Measurements from ENCODE around the gene KIF21B. TPM values are rescaled to one million over a fixed set of nuclear protein-coding genes. Genes with fewer than 3 reads are reported as not detected.

KIF21B gene
- total RNA-seq, 5 donors from 2014 or later (not counting 1 experiment from before 2014, with no cell fraction given), result 70.8 to 110 (median 101) TPM

GRCh38 chr1:201065686-201066085, 42.2 kb upstream of the KIF21B start:
- no peaks in the 10 kb centered on the region for H3K4me1 Mint-ChIP-seq
- ATAC-seq (replicated peaks in 1 of 4) (no peak), DNase-seq (no peak)
- H3K4me1 ChIP-seq (ENCODE audit: control insufficient read depth in 1 of 2, extremely low read depth in 1 of 2, insufficient read depth in 2 of 2, low read length in 2 of 2), result no peaks in the 10 kb centered on the region
- CTCF ChIA-PET, result no interaction called here
- no peak overlapping the region for H3K27ac Mint-ChIP-seq
- no peak overlapping the region for H3K27ac ChIP-seq (ENCODE audit: low read length)
- H3K36me3 ChIP-seq (ENCODE audit: control insufficient read depth in 2 of 2, extremely low read depth in 1 of 2, insufficient read depth in 1 of 2, low read length in 1 of 2), result no peaks in the 10 kb centered on the region
- no peak overlapping the region for H3K4me3 Mint-ChIP-seq
- WGBS (ENCODE audit: insufficient coverage), result 92% methylated on average over 9 of the region's 10 CpGs
- H3K9me3 Mint-ChIP-seq, result no peaks in the 10 kb centered on the region
- H3K4me3 ChIP-seq (ENCODE audit: control insufficient read depth in 1 of 2, extremely low read depth in 1 of 2, low read length in 1 of 2), result no peak overlapping the region
- no peaks in the 10 kb centered on the region for H3K36me3 Mint-ChIP-seq
- POLR2A ChIA-PET, result no interaction called here
- peaks cover 3 to 8% of the 10 kb centered on the region in 2 donors for H3K27me3 Mint-ChIP-seq
- H3K9me3 ChIP-seq, result no peaks in the 10 kb centered on the region
- H3K27me3 ChIP-seq (replicated peaks in 1 of 2; ENCODE audit: control insufficient read depth in 2 of 2, extremely low read depth in 1 of 2, insufficient read depth in 2 of 2, low read length in 1 of 2), result peaks cover 0 to 27% of the 10 kb centered on the region in 2 experiments

GRCh38 chr1:201064806-201065205, 41.3 kb upstream of the KIF21B start:
- Histone ChIP-seq H3K36me3 (ENCODE audit: control insufficient read depth in 2 of 2, extremely low read depth in 1 of 2, insufficient read depth in 1 of 2, low read length in 1 of 2) (no peaks in the 10 kb centered on the region), H3K9me3 (no peaks in the 10 kb centered on the region), H3K27ac (ENCODE audit: low read length) (no peak overlapping the region), H3K4me1 (ENCODE audit: control insufficient read depth in 1 of 2, extremely low read depth in 1 of 2, insufficient read depth in 2 of 2, low read length in 2 of 2) (no peaks in the 10 kb centered on the region), H3K27me3 (replicated peaks in 1 of 2; ENCODE audit: control insufficient read depth in 2 of 2, extremely low read depth in 1 of 2, insufficient read depth in 2 of 2, low read length in 1 of 2) (peaks cover 0 to 23% of the 10 kb centered on the region in 2 experiments), H3K4me3 (ENCODE audit: control insufficient read depth in 1 of 2, extremely low read depth in 1 of 2, low read length in 1 of 2) (no peak overlapping the region)
- DNase-seq, result no peak
- Mint-ChIP-seq H3K9me3 (no peaks in the 10 kb centered on the region), H3K27me3 (peaks cover 3 to 6% of the 10 kb centered on the region in 2 donors), H3K4me3 (no peak overlapping the region), H3K27ac (no peak overlapping the region), H3K4me1 (no peaks in the 10 kb centered on the region), H3K36me3 (no peaks in the 10 kb centered on the region)
- ChIA-PET CTCF (no interaction called here), POLR2A (no interaction called here)
- ATAC-seq (replicated peaks in 1 of 4), result no peak
- 81% methylated on average over 8 of the region's 8 CpGs for WGBS (ENCODE audit: insufficient coverage)

- peaks cover 3 to 6% of the 10 kb centered on the region in 2 donors for H3K27me3 Mint-ChIP-seq
- ATAC-seq (replicated peaks in 1 of 4) (no peak), DNase-seq (no peak)
- no peak overlapping the region for H3K4me3 ChIP-seq (ENCODE audit: control insufficient read depth in 1 of 2, extremely low read depth in 1 of 2, low read length in 1 of 2)
- peaks cover 0 to under 1% (median 0%) of the 10 kb centered on the region in 3 donors for H3K4me1 Mint-ChIP-seq
- ChIA-PET CTCF (interaction anchor here in 1 of 2 donors (0.7 kb wide), 1 partner anchor 38 kb away, joined by 3 read pairs; no protein-coding TSS in a partner anchor), POLR2A (no interaction called here)
- H3K4me1 ChIP-seq (ENCODE audit: control insufficient read depth in 1 of 2, extremely low read depth in 1 of 2, insufficient read depth in 2 of 2, low read length in 2 of 2), result no peaks in the 10 kb centered on the region
- H3K36me3 Mint-ChIP-seq, result no peaks in the 10 kb centered on the region
- H3K9me3 ChIP-seq, result no peaks in the 10 kb centered on the region
- no peak overlapping the region for H3K27ac ChIP-seq (ENCODE audit: low read length)
- H3K4me3 Mint-ChIP-seq, result no peak overlapping the region
- no peaks in the 10 kb centered on the region for H3K9me3 Mint-ChIP-seq
- WGBS (ENCODE audit: insufficient coverage), result 100% methylated on average over 2 of the region's 7 CpGs
- peaks cover 0 to 17% of the 10 kb centered on the region in 2 experiments for H3K27me3 ChIP-seq (replicated peaks in 1 of 2; ENCODE audit: control insufficient read depth in 2 of 2, extremely low read depth in 1 of 2, insufficient read depth in 2 of 2, low read length in 1 of 2)
- no peaks in the 10 kb centered on the region for H3K36me3 ChIP-seq (ENCODE audit: control insufficient read depth in 2 of 2, extremely low read depth in 1 of 2, insufficient read depth in 1 of 2, low read length in 1 of 2)
- H3K27ac Mint-ChIP-seq, result no peak overlapping the region
These were observed 39.6 kb upstream of the KIF21B start for GRCh38 chr1:201063145-201063544.

GRCh38 chr1:201062511-201063091, 39.1 kb upstream of the KIF21B start:
- H3K4me1 Mint-ChIP-seq, result peaks cover 3 to 6% (median 5%) of the 10 kb centered on the region in 3 donors
- H3K27me3 Mint-ChIP-seq, result peaks cover 3 to 6% of the 10 kb centered on the region in 2 donors
- DNase-seq (no peak), ATAC-seq (replicated peaks in 1 of 4) (peak in 1 of 4 experiments; percentile 10)
- H3K27ac ChIP-seq (ENCODE audit: low read length), result no peak overlapping the region
- H3K27me3 ChIP-seq (replicated peaks in 1 of 2; ENCODE audit: control insufficient read depth in 2 of 2, extremely low read depth in 1 of 2, insufficient read depth in 2 of 2, low read length in 1 of 2), result peaks cover 0 to 14% of the 10 kb centered on the region in 2 experiments
- no peak overlapping the region for H3K4me3 Mint-ChIP-seq
- H3K9me3 Mint-ChIP-seq, result no peaks in the 10 kb centered on the region
- ChIA-PET CTCF (no interaction called here), POLR2A (no interaction called here)
- no peaks in the 10 kb centered on the region for H3K4me1 ChIP-seq (ENCODE audit: control insufficient read depth in 1 of 2, extremely low read depth in 1 of 2, insufficient read depth in 2 of 2, low read length in 2 of 2)
- H3K9me3 ChIP-seq, result no peaks in the 10 kb centered on the region
- no peak overlapping the region for H3K27ac Mint-ChIP-seq
- H3K4me3 ChIP-seq (ENCODE audit: control insufficient read depth in 1 of 2, extremely low read depth in 1 of 2, low read length in 1 of 2), result no peak overlapping the region
- no peaks in the 10 kb centered on the region for H3K36me3 ChIP-seq (ENCODE audit: control insufficient read depth in 2 of 2, extremely low read depth in 1 of 2, insufficient read depth in 1 of 2, low read length in 1 of 2)
- no peaks in the 10 kb centered on the region for H3K36me3 Mint-ChIP-seq
- 50% methylated on average over 1 of the region's 8 CpGs for WGBS (ENCODE audit: insufficient coverage)

- H3K4me1 ChIP-seq (ENCODE audit: control insufficient read depth in 1 of 2, extremely low read depth in 1 of 2, insufficient read depth in 2 of 2, low read length in 2 of 2), result no peaks in the 10 kb centered on the region
- ChIA-PET CTCF (interaction anchor here in 1 of 2 donors (0.5 kb wide), 1 partner anchor 118 kb away, joined by 3 read pairs; no protein-coding TSS in a partner anchor), POLR2A (no interaction called here)
- no peak overlapping the region for H3K27ac ChIP-seq (ENCODE audit: low read length)
- WGBS (ENCODE audit: insufficient coverage), result 94% methylated on average over 12 of the region's 12 CpGs
- ATAC-seq (replicated peaks in 1 of 4) (no peak), DNase-seq (no peak)
- no peaks in the 10 kb centered on the region for H3K9me3 ChIP-seq
- Mint-ChIP-seq H3K4me3 (no peak overlapping the region), H3K27me3 (peaks cover 3 to 6% of the 10 kb centered on the region in 2 donors), H3K4me1 (peaks cover 6 to 12% (median 11%) of the 10 kb centered on the region in 3 donors), H3K9me3 (no peaks in the 10 kb centered on the region), H3K27ac (no peak overlapping the region), H3K36me3 (no peaks in the 10 kb centered on the region)
- H3K36me3 ChIP-seq (ENCODE audit: control insufficient read depth in 2 of 2, extremely low read depth in 1 of 2, insufficient read depth in 1 of 2, low read length in 1 of 2), result no peaks in the 10 kb centered on the region
- peaks cover 0 to 13% of the 10 kb centered on the region in 2 experiments for H3K27me3 ChIP-seq (replicated peaks in 1 of 2; ENCODE audit: control insufficient read depth in 2 of 2, extremely low read depth in 1 of 2, insufficient read depth in 2 of 2, low read length in 1 of 2)
- H3K4me3 ChIP-seq (ENCODE audit: control insufficient read depth in 1 of 2, extremely low read depth in 1 of 2, low read length in 1 of 2), result no peak overlapping the region
These were observed 38.4 kb upstream of the KIF21B start for GRCh38 chr1:201061886-201062285.

- Mint-ChIP-seq H3K27ac (no peak overlapping the region), H3K9me3 (no peaks in the 10 kb centered on the region), H3K36me3 (no peaks in the 10 kb centered on the region), H3K27me3 (no peaks in the 10 kb centered on the region), H3K4me3 (no peak overlapping the region), H3K4me1 (peaks cover 6 to 14% (median 13%) of the 10 kb centered on the region in 3 donors)
- H3K9me3 ChIP-seq, result no peaks in the 10 kb centered on the region
- no peak for ATAC-seq (replicated peaks in 1 of 4)
- CTCF ChIA-PET, result no interaction called here
- no peak overlapping the region for H3K27ac ChIP-seq (ENCODE audit: low read length)
- no peaks in the 10 kb centered on the region for H3K4me1 ChIP-seq (ENCODE audit: control insufficient read depth in 1 of 2, extremely low read depth in 1 of 2, insufficient read depth in 2 of 2, low read length in 2 of 2)
- no peak for DNase-seq
- peaks cover 0 to 13% of the 10 kb centered on the region in 2 experiments for H3K27me3 ChIP-seq (replicated peaks in 1 of 2; ENCODE audit: control insufficient read depth in 2 of 2, extremely low read depth in 1 of 2, insufficient read depth in 2 of 2, low read length in 1 of 2)
- H3K4me3 ChIP-seq (ENCODE audit: control insufficient read depth in 1 of 2, extremely low read depth in 1 of 2, low read length in 1 of 2), result no peak overlapping the region
- 90% methylated on average over 3 of the region's 4 CpGs for WGBS (ENCODE audit: insufficient coverage)
- POLR2A ChIA-PET, result no interaction called here
- no peaks in the 10 kb centered on the region for H3K36me3 ChIP-seq (ENCODE audit: control insufficient read depth in 2 of 2, extremely low read depth in 1 of 2, insufficient read depth in 1 of 2, low read length in 1 of 2)
These were observed 37.5 kb upstream of the KIF21B start for GRCh38 chr1:201061049-201061448.
